ENCODE results near the gene LDLRAP1. TPM values are rescaled to one million over a fixed set of nuclear protein-coding genes. Genes with fewer than 3 reads are reported as not detected.

Gene LDLRAP1
- total RNA-seq, 1 experiment from 2014 or later: 26.0 TPM

DNA sequence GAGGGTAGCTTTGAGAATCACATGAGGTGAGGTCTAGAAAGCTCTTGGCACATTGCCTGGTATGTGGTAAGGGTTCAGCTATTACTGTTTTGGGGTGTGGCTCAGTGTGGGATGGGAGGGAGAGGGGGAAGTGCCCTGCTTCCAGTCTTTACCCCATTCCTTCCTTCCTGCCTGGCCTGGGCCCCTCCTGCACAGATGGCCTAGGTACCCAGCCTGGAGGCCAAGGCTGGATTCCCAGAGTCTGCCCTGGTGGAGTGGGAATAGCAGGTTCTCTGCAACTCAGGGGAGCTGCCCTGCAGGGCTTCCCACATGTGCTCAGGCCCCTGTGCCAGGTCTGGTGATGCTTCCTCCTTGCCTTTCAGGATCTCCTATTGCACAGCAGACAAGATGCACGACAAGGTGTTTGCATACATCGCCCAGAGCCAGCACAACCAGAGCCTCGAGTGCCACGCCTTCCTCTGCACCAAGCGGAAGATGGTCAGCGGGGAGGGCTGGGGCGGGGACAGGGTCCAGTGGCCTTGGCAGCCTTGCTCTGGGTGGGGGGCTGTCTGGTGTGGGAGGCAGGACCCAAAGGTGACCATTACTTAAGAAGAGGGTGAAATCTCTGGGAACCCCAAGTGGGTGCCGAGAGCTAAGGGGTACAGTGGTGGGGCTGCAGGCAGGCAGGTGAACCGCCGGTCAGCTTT is 13.5 kb downstream of the LDLRAP1 start:
- Histone ChIP-seq H3K9me3 (ENCODE audit: control insufficient read depth in 1 of 2, insufficient read depth in 1 of 2, low read depth in 1 of 2, low read length in 2 of 2) (no peaks in the 10 kb centered on the region), H3K4me2 (ENCODE audit: low read length) (peak overlapping the region; percentile 22; the same call in 1 of the 2 replicates), H3K36me3 (ENCODE audit: control insufficient read depth in 1 of 2, insufficient read depth in 2 of 2, low read length in 2 of 2) (peaks cover 5 to 7% of the 10 kb centered on the region in 2 experiments; a peak in 2 of 4 replicates), H3K4me1 (ENCODE audit: control insufficient read depth in 1 of 2, insufficient read depth in 2 of 2, low read length in 2 of 2) (peaks cover 12 to 21% of the 10 kb centered on the region in 2 experiments), H3K27ac (ENCODE audit: low read depth, low read length) (no peak overlapping the region), H2AFZ (ENCODE audit: low read depth, low read length, poor library complexity, severe bottlenecking) (no peak overlapping the region), H3K4me3 (replicated peaks in 1 of 2; ENCODE audit: low read depth in 1 of 2, low read length in 2 of 2) (no peak overlapping the region), H3K9me2 (ENCODE audit: insufficient read depth) (no peaks in the 10 kb centered on the region), H3K9ac (ENCODE audit: low read length) (no peak overlapping the region), H3K79me2 (ENCODE audit: insufficient read depth, low read length) (peaks cover 12% of the 10 kb centered on the region; the same call in 1 of the 2 replicates), H4K20me1 (ENCODE audit: insufficient read depth) (no peaks in the 10 kb centered on the region), H3K27me3 (ENCODE audit: insufficient read depth, low read length) (no peaks in the 10 kb centered on the region)
- ATAC-seq (peak; percentile 55), DNase-seq (ENCODE audit: low read depth, low spot score) (no peak)
- ChIA-PET CTCF (no interaction called here), POLR2A (no interaction called here), RAD21 (ENCODE audit: low non-redundant PET in 1 of 2, low total read pairs in 2 of 2, uncharacterized antibody in 2 of 2, unreplicated experiment in 2 of 2) (no interaction called here)
- intact Hi-C loops (cut with micrococcal nuclease): no loop called here
- no TSS peak for BruUV-seq (replicated peaks)
- TF ChIP-seq EZH2phosphoT487 (IDR thresholded peaks at IDR 0.05; ENCODE audit: borderline replicate concordance): no peak
- no peak for TF ChIP-seq CBX3 (IDR thresholded peaks at IDR 0.05; ENCODE audit: low read depth)
- TF ChIP-seq, protein P1, sequence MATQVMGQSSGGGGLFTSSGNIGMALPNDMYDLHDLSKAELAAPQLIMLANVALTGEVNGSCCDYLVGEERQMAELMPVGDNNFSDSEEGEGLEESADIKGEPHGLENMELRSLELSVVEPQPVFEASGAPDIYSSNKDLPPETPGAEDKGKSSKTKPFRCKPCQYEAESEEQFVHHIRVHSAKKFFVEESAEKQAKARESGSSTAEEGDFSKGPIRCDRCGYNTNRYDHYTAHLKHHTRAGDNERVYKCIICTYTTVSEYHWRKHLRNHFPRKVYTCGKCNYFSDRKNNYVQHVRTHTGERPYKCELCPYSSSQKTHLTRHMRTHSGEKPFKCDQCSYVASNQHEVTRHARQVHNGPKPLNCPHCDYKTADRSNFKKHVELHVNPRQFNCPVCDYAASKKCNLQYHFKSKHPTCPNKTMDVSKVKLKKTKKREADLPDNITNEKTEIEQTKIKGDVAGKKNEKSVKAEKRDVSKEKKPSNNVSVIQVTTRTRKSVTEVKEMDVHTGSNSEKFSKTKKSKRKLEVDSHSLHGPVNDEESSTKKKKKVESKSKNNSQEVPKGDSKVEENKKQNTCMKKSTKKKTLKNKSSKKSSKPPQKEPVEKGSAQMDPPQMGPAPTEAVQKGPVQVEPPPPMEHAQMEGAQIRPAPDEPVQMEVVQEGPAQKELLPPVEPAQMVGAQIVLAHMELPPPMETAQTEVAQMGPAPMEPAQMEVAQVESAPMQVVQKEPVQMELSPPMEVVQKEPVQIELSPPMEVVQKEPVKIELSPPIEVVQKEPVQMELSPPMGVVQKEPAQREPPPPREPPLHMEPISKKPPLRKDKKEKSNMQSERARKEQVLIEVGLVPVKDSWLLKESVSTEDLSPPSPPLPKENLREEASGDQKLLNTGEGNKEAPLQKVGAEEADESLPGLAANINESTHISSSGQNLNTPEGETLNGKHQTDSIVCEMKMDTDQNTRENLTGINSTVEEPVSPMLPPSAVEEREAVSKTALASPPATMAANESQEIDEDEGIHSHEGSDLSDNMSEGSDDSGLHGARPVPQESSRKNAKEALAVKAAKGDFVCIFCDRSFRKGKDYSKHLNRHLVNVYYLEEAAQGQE (IDR thresholded peaks at IDR 0.05; ENCODE audit: low read depth): no peak
- no peak for TF ChIP-seq SIN3A (IDR thresholded peaks at IDR 0.05; ENCODE audit: low read depth)
- no peak for TF ChIP-seq FOSL1 (IDR thresholded peaks at IDR 0.05; ENCODE audit: low read depth)
- no peak for TF ChIP-seq ZBTB33 (IDR thresholded peaks at IDR 0.05; ENCODE audit: extremely low read depth, insufficient replicate concordance, low read length)
- no peak for TF ChIP-seq CEBPB (IDR thresholded peaks at IDR 0.05; ENCODE audit: low read depth)
- TF ChIP-seq, protein P2, sequence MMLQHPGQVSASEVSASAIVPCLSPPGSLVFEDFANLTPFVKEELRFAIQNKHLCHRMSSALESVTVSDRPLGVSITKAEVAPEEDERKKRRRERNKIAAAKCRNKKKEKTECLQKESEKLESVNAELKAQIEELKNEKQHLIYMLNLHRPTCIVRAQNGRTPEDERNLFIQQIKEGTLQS (IDR thresholded peaks at IDR 0.05): no peak
- TF ChIP-seq SRF (IDR thresholded peaks at IDR 0.05; ENCODE audit: low read depth): no peak
- no peak for TF ChIP-seq EZH2 (IDR thresholded peaks at IDR 0.05)
- TF ChIP-seq POLR2A (IDR thresholded peaks at IDR 0.05; ENCODE audit: borderline replicate concordance, extremely low read depth, insufficient read depth, insufficient read length): no peak
- no peak for TF ChIP-seq RAD21 (IDR thresholded peaks at IDR 0.05; ENCODE audit: low read depth)
- TF ChIP-seq, protein P3, sequence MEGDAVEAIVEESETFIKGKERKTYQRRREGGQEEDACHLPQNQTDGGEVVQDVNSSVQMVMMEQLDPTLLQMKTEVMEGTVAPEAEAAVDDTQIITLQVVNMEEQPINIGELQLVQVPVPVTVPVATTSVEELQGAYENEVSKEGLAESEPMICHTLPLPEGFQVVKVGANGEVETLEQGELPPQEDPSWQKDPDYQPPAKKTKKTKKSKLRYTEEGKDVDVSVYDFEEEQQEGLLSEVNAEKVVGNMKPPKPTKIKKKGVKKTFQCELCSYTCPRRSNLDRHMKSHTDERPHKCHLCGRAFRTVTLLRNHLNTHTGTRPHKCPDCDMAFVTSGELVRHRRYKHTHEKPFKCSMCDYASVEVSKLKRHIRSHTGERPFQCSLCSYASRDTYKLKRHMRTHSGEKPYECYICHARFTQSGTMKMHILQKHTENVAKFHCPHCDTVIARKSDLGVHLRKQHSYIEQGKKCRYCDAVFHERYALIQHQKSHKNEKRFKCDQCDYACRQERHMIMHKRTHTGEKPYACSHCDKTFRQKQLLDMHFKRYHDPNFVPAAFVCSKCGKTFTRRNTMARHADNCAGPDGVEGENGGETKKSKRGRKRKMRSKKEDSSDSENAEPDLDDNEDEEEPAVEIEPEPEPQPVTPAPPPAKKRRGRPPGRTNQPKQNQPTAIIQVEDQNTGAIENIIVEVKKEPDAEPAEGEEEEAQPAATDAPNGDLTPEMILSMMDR (IDR thresholded peaks at IDR 0.05 in 2 of 3, conservative IDR thresholded peaks at IDR 0.05 in 1 of 3; ENCODE audit: borderline replicate concordance in 1 of 3, insufficient read depth in 1 of 3, low read depth in 2 of 3, low read length in 2 of 3): no peak
- TF ChIP-seq TCF7L2 (IDR thresholded peaks at IDR 0.05; ENCODE audit: borderline replicate concordance, extremely low read depth, insufficient read depth, insufficient read length): no peak
- TF ChIP-seq SP1 (IDR thresholded peaks at IDR 0.05; ENCODE audit: low read depth): no peak
- TF ChIP-seq ELF1 (IDR thresholded peaks at IDR 0.05; ENCODE audit: borderline replicate concordance, low read depth): no peak
- TF ChIP-seq POLR2AphosphoS5 (IDR thresholded peaks at IDR 0.05; ENCODE audit: low read depth, low read length): no peak

Data from HCT116 (cell line).